ENCODE data around the gene PYDC1.
"Not testable (repeated sequence)": the region's sequence is repeated elsewhere in the genome, so short reads cannot be mapped to it uniquely, and the experiment has no call there.

Gene PYDC1

DNA sequence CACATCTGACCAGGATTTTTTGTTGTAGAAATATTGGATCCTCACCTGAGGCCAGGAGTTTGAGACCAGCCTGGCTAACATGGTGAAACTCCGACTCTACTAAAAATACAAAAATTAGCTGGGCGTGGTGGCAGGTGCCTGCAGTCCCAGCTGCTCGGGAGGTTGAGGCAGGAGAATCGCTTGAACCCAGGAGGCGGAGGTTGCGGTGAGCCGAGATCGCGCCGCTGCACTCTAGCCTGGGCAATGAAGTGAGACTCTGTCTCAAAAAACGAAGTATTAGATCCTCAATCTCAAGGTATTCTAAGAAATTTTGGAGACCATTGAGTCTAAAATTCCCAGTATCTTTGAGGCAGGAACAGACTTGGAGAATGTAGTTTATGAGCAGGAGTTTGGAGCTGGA is 21.1 kb downstream of the PYDC1 start:
- DNase-seq: not testable (repeated sequence)

DNA sequence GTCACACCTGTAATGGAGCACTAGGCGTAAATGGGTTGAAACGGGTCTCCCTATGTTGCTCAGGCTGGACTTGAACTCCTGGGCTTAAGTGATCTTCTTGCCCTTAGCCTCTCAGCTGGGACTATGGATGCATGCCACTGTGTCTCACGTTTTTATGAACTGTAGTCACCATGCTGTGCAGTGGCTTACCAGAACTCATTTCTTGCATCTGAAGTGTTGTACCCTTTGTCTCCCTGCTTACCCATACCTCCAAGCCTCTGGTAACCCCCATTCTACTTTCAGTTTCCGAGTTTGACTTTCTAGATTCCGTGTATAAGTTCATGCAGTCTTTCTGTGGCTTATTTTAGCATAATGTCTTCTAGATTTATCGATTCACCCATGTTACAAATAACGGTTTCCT is 22.0 kb downstream of the PYDC1 start:
- no peak for DNase-seq

DNA sequence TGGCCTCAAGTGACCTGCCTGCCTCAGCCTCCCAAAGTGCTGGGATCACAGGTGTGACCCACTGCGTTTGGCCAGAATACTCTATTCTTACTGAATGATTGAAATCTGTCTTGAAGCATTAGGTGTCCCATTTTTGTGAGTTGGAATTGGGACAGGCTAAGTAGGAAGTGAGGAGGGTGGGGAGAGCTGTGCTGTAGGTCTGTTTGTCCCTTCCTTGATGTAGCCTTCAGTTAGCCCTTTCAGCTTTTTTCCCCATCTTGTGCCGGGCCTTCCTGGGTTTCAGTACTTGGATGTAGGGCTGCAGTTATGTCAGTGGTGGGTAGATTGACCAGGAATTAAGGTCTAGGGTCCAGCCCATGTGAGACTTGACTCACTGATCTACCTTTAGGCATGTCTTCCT is 23.1 kb downstream of the PYDC1 start:
- no peak for DNase-seq

DNA sequence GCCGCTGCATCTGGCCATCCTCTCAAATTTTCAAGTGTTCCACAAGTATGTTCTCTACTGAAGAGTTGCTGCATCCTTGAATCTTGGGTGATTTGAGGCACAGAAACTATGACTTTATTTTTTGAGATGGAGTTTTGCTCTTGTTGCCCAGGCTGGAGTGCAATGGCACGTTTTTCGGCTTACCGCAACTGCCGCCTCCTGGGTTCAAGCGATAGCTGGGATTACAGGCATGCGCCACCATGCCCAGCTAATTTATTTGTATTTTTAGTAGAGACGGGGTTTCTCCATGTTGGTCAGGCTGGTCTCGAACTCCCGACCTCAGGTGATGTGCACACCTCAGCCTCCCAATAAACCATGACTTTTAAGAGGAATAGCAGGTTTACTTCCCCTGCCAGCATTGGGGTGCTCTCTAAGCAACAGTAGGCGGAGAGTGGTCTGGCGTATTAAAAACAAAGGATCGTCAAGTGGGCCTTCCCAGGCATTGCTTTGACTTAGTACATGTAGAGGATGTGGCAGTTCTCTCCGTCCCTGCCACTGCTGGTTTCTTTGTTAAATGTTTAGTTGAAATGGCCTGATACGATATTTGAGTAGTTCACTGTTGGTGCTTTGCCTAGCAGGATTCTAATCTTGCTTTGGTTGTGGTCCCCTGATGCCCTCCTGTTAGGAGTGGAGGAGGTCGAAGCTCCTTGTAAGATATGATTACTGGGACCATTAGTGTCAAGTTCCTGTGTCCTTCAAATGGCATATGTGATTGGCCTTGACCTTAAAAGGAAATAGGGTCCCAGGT is 23.9 kb downstream of the PYDC1 start:
- DNase-seq: no peak

DNA sequence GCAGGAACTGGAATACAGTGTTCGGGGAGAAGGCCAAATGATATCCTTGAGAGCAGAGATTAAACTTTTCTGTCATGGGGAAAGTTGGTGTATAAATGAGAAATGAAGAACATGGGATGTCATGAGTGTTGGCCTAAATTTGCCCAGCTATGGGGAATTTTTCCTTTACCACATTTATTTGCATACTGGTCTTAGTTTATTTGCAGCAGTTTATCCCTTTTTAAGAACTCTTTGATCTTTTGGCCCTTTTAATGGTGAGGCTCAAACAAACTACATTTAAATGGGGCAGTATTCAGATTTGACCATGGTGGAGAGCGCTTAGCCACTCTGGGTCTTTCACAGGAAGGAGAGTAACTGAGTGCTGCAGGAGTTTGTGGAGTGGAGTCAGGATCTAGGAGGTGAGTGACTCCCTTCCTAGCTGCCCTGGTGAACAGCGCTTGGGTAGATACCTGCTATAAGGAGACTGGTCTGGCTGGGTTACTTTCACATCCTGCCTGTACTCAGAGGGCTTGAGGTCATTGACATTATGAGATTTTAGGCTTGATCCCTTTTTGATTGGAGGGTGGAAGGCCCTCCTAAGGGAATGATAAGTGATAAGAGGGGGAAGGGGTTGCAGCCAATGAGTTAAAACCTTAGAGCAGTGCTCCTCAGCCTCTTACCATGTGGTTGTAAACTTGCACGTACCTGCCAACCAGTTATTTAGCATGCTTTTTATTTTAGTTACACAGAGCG is 25.1 kb downstream of the PYDC1 start:
- no peak for DNase-seq

DNA sequence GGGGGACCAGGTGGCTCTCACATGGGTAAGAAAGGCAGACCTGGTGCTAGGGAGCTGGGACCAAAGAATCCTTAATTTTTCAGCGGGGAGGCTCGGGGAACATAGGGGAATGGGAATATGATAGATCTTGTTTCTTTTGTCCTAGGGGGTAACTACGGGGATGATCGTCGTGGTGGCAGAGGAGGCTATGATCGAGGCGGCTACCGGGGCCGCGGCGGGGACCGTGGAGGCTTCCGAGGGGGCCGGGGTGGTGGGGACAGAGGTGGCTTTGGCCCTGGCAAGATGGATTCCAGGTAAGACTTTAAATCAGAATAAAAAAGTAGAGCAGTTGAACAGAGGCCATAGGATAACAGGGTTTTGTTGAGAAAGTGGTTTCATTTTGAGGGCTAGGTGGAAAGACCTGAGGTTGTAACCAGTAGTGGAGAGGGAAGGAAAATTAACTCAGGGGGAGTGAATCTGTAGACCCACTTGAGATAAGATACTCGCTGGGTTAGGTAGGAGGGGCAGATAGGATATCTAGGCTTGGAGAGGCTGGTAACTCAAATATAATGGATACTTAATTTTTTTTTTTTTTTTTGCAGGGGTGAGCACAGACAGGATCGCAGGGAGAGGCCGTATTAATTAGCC is 26.0 kb downstream of the PYDC1 start:
- no peak for DNase-seq

DNA sequence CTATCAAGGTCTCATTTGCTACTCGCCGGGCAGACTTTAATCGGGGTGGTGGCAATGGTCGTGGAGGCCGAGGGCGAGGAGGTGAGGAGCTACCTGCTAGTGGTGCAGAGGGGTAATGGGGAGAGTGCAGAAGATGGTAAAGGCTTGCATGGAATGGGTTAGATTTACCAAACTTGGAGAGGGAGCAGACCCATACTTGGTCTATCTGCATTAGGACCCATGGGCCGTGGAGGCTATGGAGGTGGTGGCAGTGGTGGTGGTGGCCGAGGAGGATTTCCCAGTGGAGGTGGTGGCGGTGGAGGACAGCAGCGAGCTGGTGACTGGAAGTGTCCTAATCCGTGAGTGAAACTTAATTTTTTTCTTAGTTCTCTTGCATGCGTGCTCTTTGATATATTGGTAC is 26.9 kb downstream of the PYDC1 start:
- DNase-seq: no peak

DNA sequence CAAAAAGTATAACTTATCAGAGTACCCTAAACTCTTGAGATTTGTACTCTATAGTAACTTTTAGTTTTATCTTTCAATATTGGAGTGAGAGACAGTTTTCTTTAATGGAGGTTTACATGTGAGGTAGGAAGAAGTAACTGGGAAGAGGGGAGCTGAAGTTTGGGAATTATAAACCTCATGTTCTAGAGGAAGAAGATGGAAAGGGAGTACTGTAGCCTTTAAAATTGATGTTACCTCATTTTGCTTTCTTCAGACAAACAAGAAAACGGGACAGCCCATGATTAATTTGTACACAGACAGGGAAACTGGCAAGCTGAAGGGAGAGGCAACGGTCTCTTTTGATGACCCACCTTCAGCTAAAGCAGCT is 27.5 kb downstream of the PYDC1 start:
- DNase-seq: no peak

DNA sequence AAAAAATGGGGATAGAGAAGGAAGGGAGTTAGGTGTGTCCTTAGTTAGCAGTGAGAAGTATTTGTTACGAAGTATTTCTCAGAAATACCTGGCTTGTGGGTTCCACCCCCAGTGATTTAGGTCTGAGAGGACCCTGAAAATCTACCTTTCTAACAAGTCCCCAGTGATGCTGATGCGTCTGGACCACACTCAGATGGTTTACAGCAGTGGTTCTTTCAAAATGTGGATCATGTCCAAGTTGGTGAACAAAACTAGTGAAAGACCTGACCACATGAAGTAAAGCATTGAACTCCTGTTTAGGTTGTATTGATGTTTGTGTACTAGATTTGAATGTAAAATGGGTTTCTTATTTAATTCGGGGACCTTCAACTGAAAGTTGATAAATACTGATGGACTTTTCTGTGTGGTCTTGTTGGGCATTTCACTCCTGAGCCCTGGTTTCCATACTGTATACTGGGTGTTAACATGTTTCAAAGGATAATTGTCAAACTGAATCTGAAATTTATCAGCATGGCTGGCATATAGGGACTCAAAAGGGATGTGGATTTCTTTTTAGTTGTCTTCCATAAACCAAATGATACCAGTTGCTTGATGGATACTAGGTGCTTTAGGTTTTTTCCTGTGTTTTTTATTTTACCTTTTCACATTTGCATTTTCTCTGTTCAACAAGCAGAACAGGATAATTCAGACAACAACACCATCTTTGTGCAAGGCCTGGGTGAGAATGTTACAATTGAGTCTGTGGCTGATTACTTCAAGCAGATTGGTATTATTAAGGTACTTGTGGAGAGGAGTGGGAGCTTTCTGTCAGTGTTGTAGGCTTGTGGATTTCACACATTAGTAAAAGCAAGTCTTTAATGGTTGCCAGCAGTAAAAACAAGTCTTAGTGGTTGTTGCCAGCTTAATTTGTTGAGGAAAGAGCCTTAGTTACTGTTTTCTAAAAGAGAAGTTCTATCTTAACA is 28.2 kb downstream of the PYDC1 start:
- no peak for DNase-seq

DNA sequence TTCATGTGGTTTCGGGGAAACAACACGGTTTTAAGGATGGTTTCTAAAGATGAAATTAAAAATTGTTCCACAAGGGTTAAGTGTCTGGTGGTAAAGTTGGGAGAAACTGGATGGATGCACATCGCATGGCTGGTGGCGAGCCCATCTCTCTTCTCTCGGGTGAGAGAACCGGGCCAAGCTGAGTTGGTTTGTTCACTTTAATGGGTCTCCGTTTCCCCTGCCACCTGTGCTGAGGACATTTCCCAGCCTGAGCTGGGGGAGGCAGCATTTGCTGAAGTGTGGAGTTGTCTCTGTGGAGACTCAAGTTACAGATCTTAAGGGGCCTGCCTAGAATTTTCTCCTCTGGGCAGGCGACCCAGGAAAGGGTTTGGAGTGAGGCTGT is 29.1 kb downstream of the PYDC1 start:
- no peak for DNase-seq

DNA sequence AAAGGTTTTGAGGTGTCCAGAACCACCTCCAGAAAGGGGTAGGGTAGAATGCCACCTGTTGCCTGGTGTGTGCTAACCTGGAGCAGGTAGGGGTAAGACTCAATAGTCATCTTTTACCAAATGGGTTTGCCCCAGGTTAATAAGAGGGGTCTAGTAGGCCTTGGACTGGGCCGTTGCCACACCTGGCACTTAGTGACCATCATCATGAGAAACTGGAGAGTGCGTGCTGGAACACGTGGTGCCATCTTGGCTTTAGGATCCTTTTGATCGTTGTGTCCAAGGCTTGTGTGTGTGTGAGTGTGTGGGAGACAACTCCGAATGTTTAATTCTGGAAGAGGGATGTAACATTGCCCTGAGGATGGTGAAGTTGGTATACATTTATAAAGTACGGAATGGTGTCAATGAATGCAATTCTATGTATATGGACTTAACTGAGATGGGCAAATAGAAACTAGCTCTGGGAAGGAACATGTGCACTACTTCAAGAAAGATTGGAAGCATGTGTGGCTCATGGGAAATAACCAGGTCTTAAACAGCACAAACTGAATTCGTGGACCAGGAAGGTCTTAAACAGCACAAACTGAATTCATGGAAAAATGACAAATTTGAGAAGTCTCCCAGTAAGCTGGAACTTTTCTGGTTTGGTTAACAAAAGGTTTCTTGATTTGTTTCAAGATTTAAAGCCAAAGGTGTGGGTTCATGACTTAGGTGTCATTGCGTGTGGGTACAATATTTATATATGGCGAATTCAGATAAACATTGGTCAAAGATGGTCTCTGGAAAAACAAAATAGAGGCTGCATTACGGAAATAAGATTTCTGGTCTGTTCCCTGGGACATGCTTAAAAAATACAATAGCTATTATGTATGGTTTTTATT is 29.8 kb downstream of the PYDC1 start:
- DNase-seq: no peak

DNA sequence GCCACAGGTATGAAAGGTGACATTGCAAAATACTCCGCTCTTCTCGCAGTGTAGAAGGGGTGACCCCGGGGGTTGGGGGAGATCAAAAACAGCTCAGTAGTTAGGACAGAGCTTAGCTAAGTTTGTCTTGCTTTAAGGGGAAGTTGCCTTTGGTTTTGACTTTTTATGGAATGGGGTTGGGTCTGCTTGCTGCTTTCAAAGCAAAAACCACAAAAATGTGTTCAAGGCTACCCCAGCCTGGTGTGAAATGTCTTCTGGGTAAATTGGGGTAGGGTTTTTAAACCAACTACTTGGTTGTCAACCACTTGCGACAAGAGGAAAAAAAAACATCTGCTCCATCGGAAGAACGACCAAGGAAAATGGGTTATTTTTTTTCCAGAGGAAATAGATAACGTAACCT is 30.8 kb downstream of the PYDC1 start:
- no peak for DNase-seq

DNA sequence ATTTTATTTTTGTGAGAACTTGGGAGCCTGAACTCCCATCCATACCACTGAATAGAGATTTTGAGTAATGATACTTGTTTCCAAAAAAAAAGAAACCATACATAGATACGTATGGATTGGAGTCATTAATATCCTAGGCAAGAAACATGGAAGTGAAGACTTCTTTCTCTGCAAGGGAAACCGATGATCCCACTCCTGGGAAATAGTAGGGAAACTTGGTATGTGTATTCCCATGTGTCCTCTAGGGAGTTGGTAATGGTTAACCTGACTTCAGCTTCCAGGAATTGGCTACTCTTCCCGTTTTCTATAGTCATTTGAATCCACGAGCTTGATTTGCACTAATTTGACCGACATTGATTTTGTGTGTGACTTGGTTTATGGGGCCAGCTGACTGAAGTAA is 31.6 kb downstream of the PYDC1 start:
- no peak for DNase-seq

DNA sequence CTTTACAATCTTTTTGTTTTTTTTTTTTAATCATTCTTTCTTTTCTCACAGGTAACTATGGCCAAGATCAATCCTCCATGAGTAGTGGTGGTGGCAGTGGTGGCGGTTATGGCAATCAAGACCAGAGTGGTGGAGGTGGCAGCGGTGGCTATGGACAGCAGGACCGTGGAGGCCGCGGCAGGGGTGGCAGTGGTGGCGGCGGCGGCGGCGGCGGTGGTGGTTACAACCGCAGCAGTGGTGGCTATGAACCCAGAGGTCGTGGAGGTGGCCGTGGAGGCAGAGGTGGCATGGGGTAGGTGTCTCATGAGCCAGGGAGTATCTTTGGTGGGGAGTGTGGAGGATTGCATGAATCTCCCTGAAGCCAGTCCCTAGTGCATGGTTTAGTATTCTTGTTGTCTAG is 32.0 kb downstream of the PYDC1 start:
- DNase-seq: no peak

DNA sequence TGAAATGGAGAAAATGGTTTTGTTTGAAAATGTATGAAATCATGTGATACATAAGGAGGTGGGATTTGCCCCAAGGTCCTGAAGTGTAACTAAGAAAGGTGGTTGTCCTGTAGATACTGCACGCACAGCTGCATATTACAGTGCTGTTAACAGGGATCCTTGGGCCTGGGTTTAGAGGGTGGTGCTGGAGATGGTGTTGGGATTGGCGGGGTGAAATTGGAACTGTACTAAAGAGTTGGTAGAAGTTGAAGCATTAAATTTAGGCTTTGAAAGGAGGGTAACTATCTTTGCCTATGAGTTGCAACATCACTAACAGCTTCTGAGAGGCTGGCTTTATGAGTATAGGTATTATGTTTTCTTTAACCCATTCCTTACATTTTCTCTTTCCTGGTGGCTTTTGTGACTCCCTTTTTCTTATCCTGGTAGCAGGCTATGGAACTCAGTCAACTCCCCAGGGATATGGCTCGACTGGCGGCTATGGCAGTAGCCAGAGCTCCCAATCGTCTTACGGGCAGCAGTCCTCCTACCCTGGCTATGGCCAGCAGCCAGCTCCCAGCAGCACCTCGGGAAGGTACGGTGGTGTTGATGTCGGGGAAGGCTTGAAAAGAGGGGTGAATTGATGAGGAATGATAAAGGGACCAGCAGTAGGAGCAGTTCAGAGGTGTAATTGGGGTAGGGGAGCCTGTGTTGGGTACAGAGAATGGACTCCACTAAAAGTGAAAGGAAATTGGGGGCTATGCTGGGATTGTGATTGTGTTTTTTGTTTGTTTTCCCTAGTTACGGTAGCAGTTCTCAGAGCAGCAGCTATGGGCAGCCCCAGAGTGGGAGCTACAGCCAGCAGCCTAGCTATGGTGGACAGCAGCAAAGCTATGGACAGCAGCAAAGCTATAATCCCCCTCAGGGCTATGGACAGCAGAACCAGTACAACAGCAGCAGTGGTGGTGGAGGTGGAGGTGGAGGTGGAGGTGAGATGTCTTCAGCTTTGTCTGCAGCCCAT is 33.2 kb downstream of the PYDC1 start:
- no peak for DNase-seq

DNA sequence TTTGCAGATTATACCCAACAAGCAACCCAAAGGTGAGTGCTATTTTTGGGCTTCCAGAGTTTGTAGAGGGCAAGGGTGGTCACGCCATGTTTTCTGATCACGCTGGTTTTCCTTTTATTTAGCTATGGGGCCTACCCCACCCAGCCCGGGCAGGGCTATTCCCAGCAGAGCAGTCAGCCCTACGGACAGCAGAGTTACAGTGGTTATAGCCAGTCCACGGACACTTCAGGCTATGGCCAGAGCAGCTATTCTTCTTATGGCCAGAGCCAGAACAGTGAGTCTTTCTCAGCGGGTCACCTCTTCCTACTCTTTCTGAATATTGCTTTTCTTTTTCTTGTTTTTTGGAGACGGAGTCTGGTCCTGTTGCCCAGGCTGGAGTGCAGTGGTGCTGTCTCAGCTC is 34.5 kb downstream of the PYDC1 start:
- DNase-seq: no peak

DNA sequence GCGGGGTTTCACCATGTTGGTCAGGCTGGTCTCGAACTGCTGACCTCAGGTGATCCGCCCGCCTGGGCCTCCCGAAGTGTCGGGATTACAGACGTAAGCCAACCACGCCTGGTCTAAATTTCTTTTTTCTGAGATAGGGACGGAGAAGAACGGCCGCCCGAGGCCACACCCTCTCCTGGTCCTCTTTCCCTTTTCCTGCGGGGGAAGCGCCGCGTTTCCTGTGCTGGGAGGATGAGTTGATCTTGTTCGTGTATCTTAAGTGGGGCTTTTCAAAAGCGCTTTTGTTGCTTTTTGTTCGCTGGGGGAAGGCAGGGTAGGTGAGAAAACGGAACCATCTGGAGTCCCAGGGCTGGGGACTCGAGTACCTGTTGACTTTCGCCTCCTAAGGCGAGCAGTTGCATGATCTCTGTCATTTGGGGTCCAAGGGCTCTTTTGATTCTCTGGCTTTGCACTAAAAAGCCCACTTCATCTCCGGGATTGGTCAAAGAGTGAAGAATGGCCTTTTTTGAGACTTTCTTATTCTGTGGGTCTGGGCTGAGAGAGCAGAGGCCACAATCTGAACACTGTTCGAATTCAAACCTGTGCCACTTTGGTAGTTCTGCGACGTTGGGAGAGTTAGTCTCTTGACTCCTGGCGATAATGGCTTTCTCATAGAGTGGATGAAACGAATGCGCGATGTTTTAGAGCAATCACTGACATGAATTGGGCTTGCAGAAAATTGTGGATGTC is 35.7 kb downstream of the PYDC1 start:
- DNase-seq: no peak

DNA sequence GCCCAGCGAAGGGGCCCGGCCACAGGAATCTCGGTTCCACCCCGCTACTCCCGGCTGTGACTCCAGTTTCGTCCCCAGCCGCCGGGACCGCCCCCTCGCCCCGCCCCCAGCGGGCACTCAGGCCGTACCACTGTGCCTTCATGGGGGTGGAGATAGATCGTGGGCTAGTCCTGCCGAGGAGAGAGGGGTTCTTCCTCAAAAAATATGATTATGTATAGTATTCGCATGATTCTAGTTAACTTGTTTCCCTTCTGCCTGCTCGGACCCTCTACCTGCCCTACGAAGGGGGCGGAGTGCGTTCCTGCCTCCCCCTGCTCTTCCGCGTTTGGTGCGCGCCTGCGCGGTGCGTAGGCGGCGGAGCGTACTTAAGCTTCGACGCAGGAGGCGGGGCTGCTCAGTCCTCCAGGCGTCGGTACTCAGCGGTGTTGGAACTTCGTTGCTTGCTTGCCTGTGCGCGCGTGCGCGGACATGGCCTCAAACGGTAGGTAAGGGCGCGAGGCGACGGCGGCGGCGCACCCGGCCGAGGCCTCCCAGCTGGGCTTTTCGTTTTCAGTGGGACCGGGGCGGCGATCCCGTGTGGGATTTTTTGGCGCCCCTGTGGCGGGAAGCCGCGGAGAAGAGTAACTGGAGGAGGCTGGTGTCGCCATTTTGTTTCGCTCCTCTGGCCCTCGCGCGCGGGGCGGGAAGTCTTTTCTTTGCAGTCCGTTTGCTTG is 37.0 kb downstream of the PYDC1 start, which contains the start of gene FUS:
Gene FUS, plus strand, starts transcription at position 393 of the 713 bp plus-strand sequence. Its CDS starts 76 bp downstream, at position 469.
- peak; percentile 93 for DNase-seq

DNA sequence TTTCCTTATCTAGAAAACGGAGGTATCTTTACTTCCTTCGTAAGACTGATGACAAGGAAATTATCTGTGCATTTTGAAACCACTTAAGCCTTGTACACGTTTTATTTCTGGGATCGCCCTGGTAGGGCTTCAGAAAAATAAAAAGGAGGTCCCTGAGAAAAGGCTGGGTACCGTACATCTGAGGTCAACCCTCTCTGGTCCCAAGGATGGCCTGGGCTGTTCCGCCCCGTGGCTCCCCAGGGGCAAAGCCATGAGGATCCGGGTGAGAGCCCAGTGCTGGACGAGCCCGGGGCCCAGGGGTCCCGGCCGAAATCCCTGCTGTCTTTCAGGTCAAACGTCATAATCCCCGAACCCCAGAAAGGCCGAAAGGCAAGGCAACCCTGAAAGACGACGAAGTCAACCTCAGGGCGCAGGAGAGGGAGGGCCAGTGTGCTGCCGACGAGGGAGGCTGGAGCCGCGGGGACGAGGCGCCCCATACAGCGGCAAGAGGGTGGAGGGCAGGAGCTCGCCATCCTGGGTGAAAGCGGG is 37.7 kb downstream of the PYDC1 start:
- no peak for DNase-seq

Measured in T-helper 9 cell (primary cell).